ENCODE data around the gene TTYH3.

The TTYH3 gene

DNA sequence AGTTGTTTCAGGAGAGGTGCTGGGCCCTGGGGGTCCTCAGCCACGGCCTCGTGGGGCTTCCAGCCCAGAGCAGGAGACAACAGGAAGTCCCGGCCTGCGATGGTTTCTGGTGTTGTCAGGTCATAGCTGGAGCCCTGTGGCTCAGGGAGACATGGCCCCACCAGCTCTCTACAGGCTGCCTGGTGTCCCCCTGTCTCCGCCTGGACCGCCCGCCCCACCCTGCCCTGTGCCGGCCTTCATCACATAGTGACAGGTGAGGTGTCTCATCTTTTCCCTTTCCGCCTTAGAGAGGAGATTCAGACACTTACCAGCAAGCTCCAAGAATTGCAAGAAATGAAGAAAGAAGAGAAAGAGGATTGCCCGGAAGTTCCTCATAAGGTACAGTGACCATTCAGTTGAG lies 37.2 kb upstream of the TTYH3 start:
- Mint-ChIP-seq H3K4me3 (no peak overlapping the region), H3K36me3 (ENCODE audit: low read depth) (peaks cover 53% of the 10 kb centered on the region), H3K9me3 (no peaks in the 10 kb centered on the region), H3K27ac (no peak overlapping the region), H3K4me1 (peaks cover 15% of the 10 kb centered on the region), H3K27me3 (ENCODE audit: low read depth) (peaks cover 4% of the 10 kb centered on the region)
- TF ChIP-seq, protein P1, sequence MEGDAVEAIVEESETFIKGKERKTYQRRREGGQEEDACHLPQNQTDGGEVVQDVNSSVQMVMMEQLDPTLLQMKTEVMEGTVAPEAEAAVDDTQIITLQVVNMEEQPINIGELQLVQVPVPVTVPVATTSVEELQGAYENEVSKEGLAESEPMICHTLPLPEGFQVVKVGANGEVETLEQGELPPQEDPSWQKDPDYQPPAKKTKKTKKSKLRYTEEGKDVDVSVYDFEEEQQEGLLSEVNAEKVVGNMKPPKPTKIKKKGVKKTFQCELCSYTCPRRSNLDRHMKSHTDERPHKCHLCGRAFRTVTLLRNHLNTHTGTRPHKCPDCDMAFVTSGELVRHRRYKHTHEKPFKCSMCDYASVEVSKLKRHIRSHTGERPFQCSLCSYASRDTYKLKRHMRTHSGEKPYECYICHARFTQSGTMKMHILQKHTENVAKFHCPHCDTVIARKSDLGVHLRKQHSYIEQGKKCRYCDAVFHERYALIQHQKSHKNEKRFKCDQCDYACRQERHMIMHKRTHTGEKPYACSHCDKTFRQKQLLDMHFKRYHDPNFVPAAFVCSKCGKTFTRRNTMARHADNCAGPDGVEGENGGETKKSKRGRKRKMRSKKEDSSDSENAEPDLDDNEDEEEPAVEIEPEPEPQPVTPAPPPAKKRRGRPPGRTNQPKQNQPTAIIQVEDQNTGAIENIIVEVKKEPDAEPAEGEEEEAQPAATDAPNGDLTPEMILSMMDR (IDR thresholded peaks at IDR 0.05; ENCODE audit: unreplicated experiment in 3 of 3): no peak

DNA sequence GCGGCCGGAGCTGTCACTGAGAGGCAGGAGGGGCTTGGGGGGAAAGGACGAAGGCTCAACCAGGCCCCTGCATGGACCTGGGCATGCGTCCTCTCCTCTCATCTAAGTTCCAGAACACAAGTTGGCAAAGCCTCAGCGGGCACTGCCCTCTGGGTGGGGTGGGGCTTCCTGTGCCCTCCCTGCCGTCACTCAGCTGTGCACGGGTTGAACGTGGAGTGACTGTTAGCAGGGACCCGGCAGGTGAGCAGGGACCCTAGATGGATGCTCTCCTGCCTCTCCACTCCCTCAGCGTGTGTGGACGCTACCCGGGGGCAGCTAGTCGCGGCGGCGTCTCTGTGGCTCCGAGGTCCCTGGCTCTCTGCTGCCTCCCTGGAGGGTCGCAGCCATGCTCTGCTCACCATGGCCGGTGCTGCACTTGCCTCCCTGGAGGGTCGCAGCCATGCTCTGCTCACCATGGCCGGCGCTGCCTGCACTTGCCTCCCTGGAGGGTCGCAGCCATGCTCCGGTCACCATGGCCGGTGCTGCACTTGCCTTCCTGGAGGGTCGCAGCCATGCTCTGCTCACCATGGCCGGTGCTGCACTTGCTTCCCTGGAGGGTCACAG lies 36.4 kb upstream of the TTYH3 start:
- H3K36me3 Mint-ChIP-seq (ENCODE audit: low read depth): peaks cover 53% of the 10 kb centered on the region
- no peak overlapping the region for H3K27ac Mint-ChIP-seq
- H3K4me1 Mint-ChIP-seq: peaks cover 15% of the 10 kb centered on the region
- H3K4me3 Mint-ChIP-seq: no peak overlapping the region
- TF ChIP-seq, protein P1 (IDR thresholded peaks at IDR 0.05; ENCODE audit: unreplicated experiment in 3 of 3): no peak
- H3K9me3 Mint-ChIP-seq: no peaks in the 10 kb centered on the region
- H3K27me3 Mint-ChIP-seq (ENCODE audit: low read depth): peaks cover 4% of the 10 kb centered on the region

DNA sequence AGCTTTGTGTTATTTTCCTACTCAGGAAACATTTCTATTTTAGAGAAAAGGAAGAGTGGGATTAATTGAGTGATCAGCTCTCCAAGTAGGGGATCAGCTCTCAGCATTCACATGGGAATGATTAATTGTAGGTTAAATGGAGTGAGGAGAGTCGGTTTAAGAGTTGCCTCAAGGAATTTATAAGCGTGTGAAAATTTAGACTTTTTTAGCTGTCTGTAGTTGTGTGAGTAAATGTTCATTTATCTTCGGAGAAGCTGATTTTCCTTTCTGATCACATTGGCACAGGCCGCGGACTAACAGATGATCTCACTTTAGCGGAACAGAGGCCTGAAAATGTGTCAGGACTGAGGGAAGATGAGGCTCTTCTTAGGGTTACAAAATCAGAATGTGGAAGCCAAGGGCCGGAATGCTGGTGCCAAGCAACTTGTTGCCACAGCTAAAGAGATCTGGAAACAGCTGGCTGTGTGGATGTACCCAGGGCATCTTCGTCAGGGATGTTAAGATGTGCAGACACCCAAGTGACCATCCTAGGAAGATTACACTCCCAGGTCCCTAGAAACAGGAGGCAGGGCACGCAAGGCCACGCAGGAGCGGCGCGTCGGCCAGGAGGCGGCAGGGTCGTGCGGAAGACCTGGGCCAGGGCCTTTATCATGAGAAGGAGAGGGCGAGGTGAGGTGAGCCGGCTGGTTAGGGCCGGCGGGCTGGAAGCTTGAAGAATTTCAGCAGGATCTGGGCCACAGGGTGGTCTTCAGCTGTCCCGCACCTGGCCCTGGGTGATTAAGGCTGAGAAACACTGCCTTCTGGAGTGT lies 35.1 kb upstream of the TTYH3 start:
- H3K27me3 Mint-ChIP-seq (ENCODE audit: low read depth): peaks cover 4% of the 10 kb centered on the region
- peak overlapping the region in 2 of 3 experiments; percentile 50 to 64 for H3K27ac Mint-ChIP-seq

DNA sequence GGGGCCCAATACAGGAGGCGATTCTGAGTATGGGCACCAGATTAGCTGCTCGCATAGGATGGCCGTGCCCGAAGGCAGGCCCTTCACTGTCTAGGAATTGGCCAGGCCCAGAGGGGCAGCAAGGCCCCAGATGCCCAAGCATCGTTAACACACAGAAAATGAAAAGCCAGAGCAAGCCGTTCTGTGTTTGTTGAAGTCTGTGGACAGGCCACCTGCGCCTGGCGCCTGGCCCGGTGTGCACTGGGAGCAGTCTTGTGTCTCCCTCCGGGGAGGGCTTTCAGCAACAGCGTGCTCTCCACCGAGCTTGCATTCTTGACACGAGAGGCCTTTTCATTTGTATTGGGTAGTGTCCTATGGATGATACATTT lies 34.5 kb upstream of the TTYH3 start:
- H3K27ac Mint-ChIP-seq: no peak overlapping the region
- no peak overlapping the region for H3K4me3 Mint-ChIP-seq
- H3K36me3 Mint-ChIP-seq (ENCODE audit: low read depth): peaks cover 53% of the 10 kb centered on the region
- TF ChIP-seq, protein P1 (IDR thresholded peaks at IDR 0.05; ENCODE audit: unreplicated experiment in 3 of 3): no peak
- no peaks in the 10 kb centered on the region for H3K9me3 Mint-ChIP-seq
- H3K27me3 Mint-ChIP-seq (ENCODE audit: low read depth): peaks cover 7% of the 10 kb centered on the region
- peaks cover 15% of the 10 kb centered on the region for H3K4me1 Mint-ChIP-seq

More for the DNA sequence above, 35.1 kb upstream of the TTYH3 start:
- Mint-ChIP-seq H3K4me3 (no peak overlapping the region), H3K36me3 (ENCODE audit: low read depth) (peaks cover 52% of the 10 kb centered on the region), H3K9me3 (no peaks in the 10 kb centered on the region), H3K4me1 (peaks cover 15% of the 10 kb centered on the region)
- TF ChIP-seq, protein P1 (IDR thresholded peaks at IDR 0.05; ENCODE audit: unreplicated experiment in 3 of 3): no peak

DNA sequence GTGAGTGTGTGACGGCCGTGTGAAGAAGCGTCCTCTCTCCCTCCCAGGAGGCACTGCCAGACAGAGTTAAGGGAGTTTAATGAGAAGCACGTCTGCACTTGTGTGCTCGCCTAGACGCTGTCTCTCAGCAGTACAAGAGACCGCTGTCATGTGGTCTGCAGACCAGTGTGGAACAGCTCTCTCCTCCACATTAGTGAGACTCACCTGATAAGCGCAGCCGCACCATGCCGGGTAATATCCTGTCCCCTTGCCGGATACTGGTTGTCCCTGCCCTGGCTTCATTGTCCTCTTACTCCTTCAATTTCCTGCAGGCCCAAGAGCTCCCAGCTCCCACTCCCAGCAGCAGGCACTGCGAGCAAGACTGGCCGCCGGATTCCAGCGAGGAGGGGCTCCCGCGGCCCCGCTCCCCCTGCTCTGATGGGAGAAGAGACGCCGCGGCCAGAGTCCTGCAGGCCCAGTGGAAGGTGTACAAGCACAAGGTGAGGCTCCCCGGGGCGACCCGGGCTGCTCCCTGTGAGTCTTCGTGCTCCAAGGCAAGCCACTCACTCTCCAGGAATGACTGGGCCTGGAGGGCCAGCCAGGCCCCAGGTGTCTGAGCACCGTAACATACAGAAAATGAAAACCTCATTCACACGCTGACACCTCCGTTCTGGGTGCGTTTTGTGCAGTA lies 33.5 kb upstream of the TTYH3 start:
- H3K27me3 Mint-ChIP-seq (ENCODE audit: low read depth): peaks cover 4% of the 10 kb centered on the region
- no peak overlapping the region for H3K4me3 Mint-ChIP-seq
- TF ChIP-seq, protein P1 (IDR thresholded peaks at IDR 0.05; ENCODE audit: unreplicated experiment in 3 of 3): no peak
- H3K27ac Mint-ChIP-seq: no peak overlapping the region
- H3K9me3 Mint-ChIP-seq: no peaks in the 10 kb centered on the region
- peaks cover 51% of the 10 kb centered on the region for H3K36me3 Mint-ChIP-seq (ENCODE audit: low read depth)
- peaks cover 15% of the 10 kb centered on the region for H3K4me1 Mint-ChIP-seq
